IPS-20b (cell line): ENCODE measurements around the gene ILDR2.

Experiments used
- H3K27ac ChIP-seq: one replicate; pipeline ENCODE4 v1.5.1; 2013; ENCODE audit warnings: low read length
- H3K27me3 ChIP-seq: 2 replicates; pipeline ENCODE4 v1.6.1; 2013; ENCODE audit warnings: mild to moderate bottlenecking, low read length, inconsistent platforms; ENCODE audit not compliant: insufficient read depth
- H3K36me3 ChIP-seq: 2 replicates; pipeline ENCODE4 v1.6.1; 2013; ENCODE audit warnings: low read depth, mild to moderate bottlenecking, inconsistent platforms, low read length, moderate library complexity; ENCODE audit not compliant: insufficient read depth
- H3K4me1 ChIP-seq: 2 replicates; pipeline ENCODE4 v1.6.1; 2013; ENCODE audit warnings: mild to moderate bottlenecking, control low read depth, inconsistent platforms, low read length, moderate library complexity; ENCODE audit not compliant: insufficient read depth
- H3K4me3 ChIP-seq: 2 replicates; pipeline ENCODE4 v1.5.1; 2013; ENCODE audit warnings: mild to moderate bottlenecking, low read length, inconsistent platforms
- H3K9ac ChIP-seq: 2 replicates; pipeline ENCODE4 v1.6.1; 2013; ENCODE audit warnings: low read depth, mild to moderate bottlenecking, inconsistent platforms, low read length, moderate library complexity
- H3K9me3 ChIP-seq: 2 replicates; pipeline ENCODE4 v1.6.1; 2013; ENCODE audit warnings: mild to moderate bottlenecking, low read depth, low read length, inconsistent platforms; ENCODE audit not compliant: insufficient read depth

The ILDR2 gene

GRCh38 chr1:166956872-166957271, 18.5 kb downstream of the ILDR2 start:
- Histone ChIP-seq H3K4me3 (no peak overlapping the region), H3K9me3 (no peaks in the 10 kb centered on the region), H3K9ac (no peak overlapping the region), H3K36me3 (no peaks in the 10 kb centered on the region), H3K4me1 (peaks cover 10% of the 10 kb centered on the region; the same call in 1 of the 2 replicates), H3K27me3 (no peaks in the 10 kb centered on the region), H3K27ac (no peak overlapping the region)

DNA sequence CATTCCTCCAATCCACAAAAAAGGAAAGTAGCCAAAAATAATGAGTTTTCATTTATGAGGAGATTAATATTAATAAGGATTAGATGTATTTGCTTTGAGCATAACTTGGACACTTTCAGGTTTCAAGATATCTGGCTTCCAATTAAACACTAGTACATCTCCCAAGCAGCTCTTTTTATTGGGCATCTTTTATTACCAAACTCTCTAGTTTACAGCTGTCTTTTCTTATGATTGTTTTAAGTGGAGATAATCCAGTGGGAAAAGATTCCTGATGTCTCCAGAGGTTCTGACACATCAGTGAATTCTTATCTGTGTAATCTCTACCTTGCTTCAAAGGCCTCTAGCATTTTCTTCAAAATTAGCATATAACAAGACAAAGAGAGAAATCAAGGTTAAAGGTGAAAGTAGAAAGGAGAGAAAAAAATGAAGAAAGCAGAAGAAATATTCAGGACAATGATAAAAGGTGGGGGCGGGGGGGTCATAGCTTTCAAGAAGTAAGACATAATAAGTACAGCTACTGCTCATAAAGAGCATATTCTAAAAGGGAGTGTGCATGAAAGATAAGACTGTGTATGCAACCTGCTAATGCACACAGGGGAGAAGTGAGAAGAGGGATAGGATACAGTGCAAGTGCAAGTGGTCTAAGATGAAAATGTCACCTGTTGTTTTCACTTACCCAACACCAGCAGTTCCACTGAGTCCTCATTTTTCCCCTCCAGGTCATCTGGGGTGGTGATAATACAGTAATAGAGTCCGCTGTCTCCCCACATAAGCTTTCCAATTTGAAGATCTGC, 19.1 kb downstream of the ILDR2 start:
- H3K4me3 ChIP-seq: no peak overlapping the region
- H3K4me1 ChIP-seq: peaks cover 16% of the 10 kb centered on the region; the same call in 1 of the 2 replicates

GRCh38 chr1:166953491-166953890, 21.8 kb downstream of the ILDR2 start:
- H3K9ac ChIP-seq: no peak overlapping the region
- H3K4me1 ChIP-seq: peaks cover 33% of the 10 kb centered on the region; the same call in 1 of the 2 replicates
- H3K9me3 ChIP-seq: no peaks in the 10 kb centered on the region
- no peaks in the 10 kb centered on the region for H3K36me3 ChIP-seq
- no peak overlapping the region for H3K27ac ChIP-seq
- no peak overlapping the region for H3K4me3 ChIP-seq
- H3K27me3 ChIP-seq: peaks cover 11% of the 10 kb centered on the region

More for the DNA sequence above, 19.1 kb downstream of the ILDR2 start:
- Histone ChIP-seq H3K9me3 (no peaks in the 10 kb centered on the region), H3K27ac (no peak overlapping the region), H3K36me3 (no peaks in the 10 kb centered on the region), H3K9ac (no peak overlapping the region), H3K27me3 (0 out of 2 replicates have a peak, but pooled peaks cover 3% of the 10 kb centered on the region)

DNA sequence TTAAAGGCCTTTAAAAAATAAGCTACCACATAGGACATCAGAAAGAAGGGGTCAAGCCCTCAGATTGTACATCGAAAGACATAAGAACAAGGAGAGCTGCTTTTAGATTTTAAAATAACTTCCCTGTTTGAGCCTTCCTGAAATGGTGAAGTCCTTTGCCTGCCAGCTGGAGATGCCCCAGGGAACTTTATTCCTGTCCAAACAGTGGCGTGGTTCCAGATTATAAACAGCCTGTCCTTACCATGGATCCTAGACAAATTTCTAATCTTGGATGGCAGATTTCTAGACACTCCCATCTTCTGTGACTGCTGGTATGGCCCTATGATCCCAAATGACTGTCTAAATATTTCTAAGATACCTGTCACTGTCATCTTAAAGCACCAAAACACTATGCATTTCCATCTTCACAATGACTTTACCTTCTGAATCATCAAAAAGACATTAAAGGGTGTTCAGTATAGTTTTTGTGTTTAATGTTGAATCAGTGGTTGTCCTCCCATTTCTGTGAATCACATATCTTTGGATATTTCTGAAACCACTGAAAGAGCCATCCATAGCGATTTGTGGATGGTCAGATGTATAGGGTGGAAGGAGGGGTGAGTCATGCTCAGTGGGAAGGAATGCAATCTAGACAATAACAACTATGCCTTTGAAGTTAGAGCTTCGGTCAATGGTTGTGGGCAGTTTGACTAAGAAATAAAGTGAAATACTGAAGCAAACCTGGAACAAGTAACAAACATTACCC, 23.2 kb downstream of the ILDR2 start:
- Histone ChIP-seq H3K27ac (no peak overlapping the region), H3K27me3 (peaks cover 24% of the 10 kb centered on the region), H3K9ac (no peak overlapping the region), H3K4me3 (peak overlapping the region; percentile 1; the same call in 1 of the 2 replicates), H3K9me3 (no peaks in the 10 kb centered on the region), H3K36me3 (no peaks in the 10 kb centered on the region), H3K4me1 (peaks cover 33% of the 10 kb centered on the region; the same call in 1 of the 2 replicates)

DNA sequence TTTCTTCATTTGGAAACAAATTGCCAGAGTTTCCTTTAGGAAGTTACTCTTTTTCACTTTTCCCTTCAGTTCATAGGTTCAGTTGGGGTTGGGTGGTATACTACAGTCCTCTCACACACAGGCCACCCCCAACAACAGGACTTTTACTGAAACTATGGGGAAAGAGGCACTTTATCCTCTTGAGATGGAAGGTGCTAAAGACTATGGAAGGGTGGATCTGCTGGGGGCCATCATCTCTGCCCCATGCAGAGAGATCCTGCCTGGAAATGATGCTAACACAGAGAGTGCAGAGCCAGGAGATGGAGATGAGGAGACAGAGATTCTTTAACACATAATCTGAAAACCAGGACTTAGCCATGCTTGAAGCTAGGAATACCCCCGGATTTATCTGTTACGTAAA, 24.3 kb downstream of the ILDR2 start:
- Histone ChIP-seq H3K27me3 (peaks cover 35% of the 10 kb centered on the region), H3K4me1 (peaks cover 38% of the 10 kb centered on the region; the same call in 1 of the 2 replicates)

GRCh38 chr1:166950156-166950555, 25.2 kb downstream of the ILDR2 start:
- H3K4me3 ChIP-seq: peak overlapping the region; percentile 32; the same call in 1 of the 2 replicates
- no peaks in the 10 kb centered on the region for H3K9me3 ChIP-seq
- no peak overlapping the region for H3K27ac ChIP-seq
- H3K36me3 ChIP-seq: no peaks in the 10 kb centered on the region
- H3K4me1 ChIP-seq: peaks cover 38% of the 10 kb centered on the region; the same call in 1 of the 2 replicates
- H3K9ac ChIP-seq: no peak overlapping the region
- H3K27me3 ChIP-seq: peaks cover 43% of the 10 kb centered on the region

More for the DNA sequence above, 24.3 kb downstream of the ILDR2 start:
- H3K4me3 ChIP-seq: peak overlapping the region; percentile 7; the same call in 1 of the 2 replicates
- no peak overlapping the region for H3K9ac ChIP-seq
- no peaks in the 10 kb centered on the region for H3K36me3 ChIP-seq
- no peak overlapping the region for H3K27ac ChIP-seq
- H3K9me3 ChIP-seq: no peaks in the 10 kb centered on the region

DNA sequence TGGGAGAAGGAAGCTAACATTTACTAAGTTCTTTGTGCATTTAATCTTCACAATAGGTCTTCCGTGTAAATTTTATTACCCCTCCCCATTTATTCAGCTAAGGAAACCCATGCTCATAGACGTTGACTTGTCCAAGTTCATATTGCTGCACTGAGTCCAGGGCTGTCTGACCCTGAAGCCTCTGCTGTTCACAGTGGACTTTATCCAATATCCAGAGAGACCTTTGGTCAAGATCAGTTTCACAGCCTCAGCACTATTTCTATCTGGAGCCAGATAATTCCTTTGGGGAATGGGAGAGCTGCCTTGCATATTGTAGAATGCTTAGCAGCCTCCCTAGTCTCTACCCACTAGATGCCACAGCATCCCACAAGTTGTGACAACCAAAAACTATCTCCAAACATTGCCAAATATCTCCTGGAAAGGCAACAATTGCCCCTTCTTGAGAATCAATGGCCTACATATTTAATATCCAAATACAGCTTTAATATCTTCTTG, 26.4 kb downstream of the ILDR2 start:
- H3K9ac ChIP-seq: no peak overlapping the region
- H3K4me3 ChIP-seq: no peak overlapping the region
- H3K36me3 ChIP-seq: no peaks in the 10 kb centered on the region
- H3K27ac ChIP-seq: no peak overlapping the region
- H3K27me3 ChIP-seq: peaks cover 47% of the 10 kb centered on the region
- H3K9me3 ChIP-seq: no peaks in the 10 kb centered on the region
- peaks cover 38% of the 10 kb centered on the region; the same call in 1 of the 2 replicates for H3K4me1 ChIP-seq

- Histone ChIP-seq H3K4me3 (peak overlapping the region; percentile 68), H3K4me1 (peaks cover 33% of the 10 kb centered on the region; the same call in 1 of the 2 replicates), H3K36me3 (no peaks in the 10 kb centered on the region), H3K9me3 (no peaks in the 10 kb centered on the region), H3K27ac (no peak overlapping the region), H3K27me3 (peaks cover 47% of the 10 kb centered on the region), H3K9ac (no peak overlapping the region; the same call in 1 of the 2 replicates)
Measured at GRCh38 chr1:166947398-166948043, 27.8 kb downstream of the ILDR2 start.

- Histone ChIP-seq H3K27ac (no peak overlapping the region), H3K9ac (no peak overlapping the region), H3K9me3 (no peaks in the 10 kb centered on the region), H3K4me1 (peaks cover 5% of the 10 kb centered on the region; the same call in 1 of the 2 replicates), H3K36me3 (no peaks in the 10 kb centered on the region), H3K27me3 (peaks cover 43% of the 10 kb centered on the region), H3K4me3 (no peak overlapping the region)
Measured at GRCh38 chr1:166944186-166944967, 31.0 kb downstream of the ILDR2 start.

DNA sequence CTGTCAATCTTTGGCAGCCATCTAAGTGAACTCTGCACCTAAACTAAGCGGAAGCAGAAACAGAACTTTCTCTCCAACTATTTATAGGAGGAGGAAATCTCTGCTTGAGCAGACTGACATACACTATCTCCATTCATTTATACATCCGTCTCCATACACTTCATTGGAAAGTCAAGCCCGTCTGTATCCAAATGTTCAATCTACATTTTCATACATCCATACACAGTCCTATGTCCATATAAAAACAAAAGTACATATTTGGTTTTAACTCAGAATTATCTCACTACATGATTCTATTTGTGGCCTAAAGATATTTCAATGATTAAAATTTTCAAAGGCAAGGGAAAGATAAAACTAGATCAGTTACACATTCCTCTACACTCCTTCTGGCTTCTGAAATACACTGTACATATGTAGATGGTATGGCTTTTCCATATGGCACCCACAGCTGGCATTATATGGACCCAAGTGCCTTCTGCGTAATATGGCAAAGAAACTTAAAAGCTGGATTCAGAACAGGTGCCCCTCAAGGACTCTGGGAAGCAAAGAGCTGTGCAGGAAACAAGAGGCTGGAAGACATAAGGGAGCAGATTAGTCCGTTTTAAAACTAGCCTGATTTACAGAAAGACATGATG, 35.5 kb downstream of the ILDR2 start:
- Histone ChIP-seq H3K9me3 (no peaks in the 10 kb centered on the region), H3K9ac (no peak overlapping the region), H3K4me1 (no peaks in the 10 kb centered on the region), H3K36me3 (no peaks in the 10 kb centered on the region), H3K27ac (no peak overlapping the region), H3K4me3 (no peak overlapping the region), H3K27me3 (0 out of 2 replicates have a peak, but pooled peaks cover 1% of the 10 kb centered on the region)
